Heart left ventricle (tissue), 16 donors: ENCODE measurements around the gene GPHA2. TPM values are rescaled to one million over a fixed set of nuclear protein-coding genes. Genes with fewer than 3 reads are reported as not detected.

Experiments used
- ATAC-seq, 4 donors: fragments of 200-7000 bp; cut with Tn5 transposase; one replicate each; pipeline ENCODE4 v1.9.1; 2020 to 2022; ENCODE audit warnings: moderate library complexity in 4 of 4, mild to moderate bottlenecking in 3 of 4, moderate number of reproducible peaks in 1 of 4
- DNase-seq, 5 donors: peaks; one replicate each; pipeline ENCODE4 v3.0.0-alpha.2; 2020
- H3K27ac ChIP-seq, 12 donors: fragments of 200-600 bp; sonication (generic) in 4 of 12; one replicate each; pipeline versions ENCODE4 v1.5.0 to v1.8.0; 2016 to 2022; ENCODE audit warnings: mild to moderate bottlenecking in 2 of 12
- H3K27me3 ChIP-seq, 9 donors: fragments of 200-600 bp; sonication (generic) in 2 of 9; one replicate each; pipeline versions ENCODE4 v1.5.1 to v1.8.0; 2016 to 2022; ENCODE audit warnings: mild to moderate bottlenecking in 3 of 9
- H3K36me3 ChIP-seq, 9 donors: fragments of 200-600 bp; sonication (generic) in 2 of 9; one replicate each; pipeline versions ENCODE4 v1.5.0 to v1.8.0; 2018 to 2022; ENCODE audit warnings: mild to moderate bottlenecking in 2 of 9
- H3K4me1 ChIP-seq, 12 donors: fragments of 200-600 bp; sonication (generic) in 4 of 12; one replicate each; pipeline versions ENCODE4 v1.5.0 to v1.8.0; 2016 to 2022; ENCODE audit warnings: mild to moderate bottlenecking in 3 of 12
- H3K4me3 ChIP-seq, 12 donors: fragments of 200-600 bp; sonication (generic) in 4 of 12; one replicate each; pipeline versions ENCODE4 v1.5.0 to v1.8.0; 2017 to 2022; ENCODE audit warnings: mild to moderate bottlenecking in 9 of 12, moderate library complexity in 4 of 12
- H3K9me3 ChIP-seq, 12 donors: fragments of 200-600 bp; sonication (generic) in 4 of 12; one replicate each; pipeline versions ENCODE4 v1.5.0 to v1.8.0; 2016 to 2022; ENCODE audit warnings: mild to moderate bottlenecking in 1 of 12
- CTCF ChIP-seq, 12 donors: fragments of 200-600 bp; sonication (generic) in 4 of 12; IDR thresholded peaks; one replicate each; pipeline versions ENCODE4 v1.5.0 to v1.8.0; 2018 to 2022; ENCODE audit warnings: antibody characterized with exemption in 12 of 12, mild to moderate bottlenecking in 5 of 12
- POLR2A ChIP-seq, 2 donors: fragments of 450-650 bp; IDR thresholded peaks; one replicate each; pipeline ENCODE4 v1.6.1; 2017; ENCODE audit warnings: antibody characterized with exemption in 2 of 2, mild to moderate bottlenecking in 2 of 2, moderate library complexity in 2 of 2
- WGBS, 4 donors: extraction: QIAGEN DNeasy Blood & Tissue Kit in 2 of 4; methylation state at CpG; one replicate each; pipeline versions ENCODE4 v1.1.5 to v1.1.7; 2013 to 2018; 5-methylcytosine and 5-hydroxymethylcytosine counted together
- intact Hi-C, 10 donors: fragments of 100-400 bp; cut with DNase I; formaldehyde crosslinking; loops; one replicate each; pipeline versions ENCODE4 v1.11.1 to v1.14.2; 2022
- polyA plus RNA-seq, 2 donors: library from polyadenylated mRNA; stranded (reverse); fragments of 200-250 nt; gene quantifications; one replicate each; pipeline ENCODE4 v1.2.3, GENCODE V29; 2013
- total RNA-seq, 9 donors: library from RNA; depleted of rRNA in 2 of 9; stranded (reverse); fragments of >200 nt in 2 of 9; fragmentation: NEBNext Ultra II Directional in 3 of 9; extraction: Animal tissue kit (Norgen Biotek cat#: 25700) in 3 of 9; gene quantifications; one replicate each; pipeline versions ENCODE4 v1.1.0 to v1.2.4, GENCODE V29; 2016 to 2023
- donor health status: ischemic (EF 13 %, LVEDD 7.1; RV severe dilation, severe dysfunction).
- donor health status: healthy with polysubstance abuse.
- donor health status: DM: no; HTN: yes; CAD: no.
- donor health status: DM: no; HTN: no; CAD: no.
- donor health status: ischemic (EF 25% LVEDD 6.9; RV normal size, moderate dysfunction).
- donor health status: ischemic (EF 25% LVEDD 5.7; RV mildly dilated, moderate dysfunction).
- donor health status: healthy.
- donor health status: DM: yes; HTN: yes; CAD: no.
- donor health status: ischemic (EF 35%, LVEDD 5.7; RV mildly dilated, moderate dysfunction).
- donor health status: nonischemic (EF 11% LVEDD 7.7; RV severe dilation, severe dysfunction).
- donor health status: DM: yes; HTN: yes; CAD: no.
- donor health status: PGD.
- donor health status: ischemic (EF 29% LVEDD 5.4; RV normal size, mild dysfunction).
- donor health status: nonischemic (EF 23%, LVEDD 6.1; RV moderate dilation, normal function).

GPHA2 gene
- total and polyA plus RNA-seq, 11 donors: 0.48 TPM; not detected in 10

GRCh38 chr11:64911689-64912088, 24.0 kb downstream of the GPHA2 start:
- intact Hi-C loops: loop anchor here in 1 of 10 donors (10.0 kb wide), 1 partner anchor 193 kb away; no protein-coding TSS in a partner anchor
- 86 to 93% (median 89%) methylated on average over 6 to 9 of the region's 9 CpGs for WGBS, 4 donors

GRCh38 chr11:64911142-64911541, 24.6 kb downstream of the GPHA2 start:
- Histone ChIP-seq H3K27me3 (no peaks in the 10 kb centered on the region), H3K36me3 (peaks cover 0 to 84% (median 81%) of the 10 kb centered on the region in 9 donors), H3K4me1 (peaks cover 0 to 13% (median 10%) of the 10 kb centered on the region in 12 donors), H3K9me3 (no peaks in the 10 kb centered on the region), H3K27ac (no peak overlapping the region), H3K4me3 (no peak overlapping the region)
- no peak for DNase-seq
- no peak for ATAC-seq
- intact Hi-C loops: loop anchor here in 1 of 10 donors (10.0 kb wide), 1 partner anchor 194 kb away; no protein-coding TSS in a partner anchor
- TF ChIP-seq CTCF (IDR thresholded peaks at IDR 0.05) (no peak), POLR2A (IDR thresholded peaks at IDR 0.05) (no peak)
- WGBS, 4 donors: 75 to 90% (median 86%) methylated on average over 7 of the region's 7 CpGs

More at GRCh38 chr11:64911689-64912088, 24.0 kb downstream of the GPHA2 start:
- DNase-seq (no peak), ATAC-seq (no peak)
- Histone ChIP-seq H3K4me1 (peaks cover 0 to 17% (median 14%) of the 10 kb centered on the region in 12 donors), H3K27me3 (no peaks in the 10 kb centered on the region), H3K4me3 (no peak overlapping the region), H3K27ac (no peak overlapping the region), H3K9me3 (no peaks in the 10 kb centered on the region), H3K36me3 (peaks cover 0 to 79% (median 75%) of the 10 kb centered on the region in 9 donors)
- TF ChIP-seq CTCF (IDR thresholded peaks at IDR 0.05) (no peak), POLR2A (IDR thresholded peaks at IDR 0.05) (no peak)

- WGBS, 4 donors: 91 to 97% (median 95%) methylated on average over 7 to 27 of the region's 27 CpGs
- intact Hi-C loops: loop anchor here in 1 of 10 donors (10.0 kb wide), 1 partner anchor 194 kb away; no protein-coding TSS in a partner anchor
These were observed 25.1 kb downstream of the GPHA2 start for GRCh38 chr11:64910451-64911093.

More at GRCh38 chr11:64910451-64911093, 25.1 kb downstream of the GPHA2 start:
- Histone ChIP-seq H3K27me3 (no peaks in the 10 kb centered on the region), H3K27ac (no peak overlapping the region), H3K4me3 (no peak overlapping the region), H3K9me3 (no peaks in the 10 kb centered on the region), H3K4me1 (peaks cover 0 to 8% (median 5%) of the 10 kb centered on the region in 12 donors), H3K36me3 (peaks cover 0 to 90% (median 86%) of the 10 kb centered on the region in 9 donors)
- DNase-seq (no peak), ATAC-seq (no peak)
- no peak for TF ChIP-seq POLR2A (IDR thresholded peaks at IDR 0.05)
- TF ChIP-seq CTCF (IDR thresholded peaks at IDR 0.05): no peak
